Measurements from ENCODE around the gene DDO. TPM values are rescaled to one million over a fixed set of nuclear protein-coding genes. Genes with fewer than 3 reads are reported as not detected.

Gene DDO
- total and polyA plus RNA-seq, 2 of the 8 experiments (the other 6 are each of a cell fraction or from before 2014, with no cell fraction given), result not detected

DNA sequence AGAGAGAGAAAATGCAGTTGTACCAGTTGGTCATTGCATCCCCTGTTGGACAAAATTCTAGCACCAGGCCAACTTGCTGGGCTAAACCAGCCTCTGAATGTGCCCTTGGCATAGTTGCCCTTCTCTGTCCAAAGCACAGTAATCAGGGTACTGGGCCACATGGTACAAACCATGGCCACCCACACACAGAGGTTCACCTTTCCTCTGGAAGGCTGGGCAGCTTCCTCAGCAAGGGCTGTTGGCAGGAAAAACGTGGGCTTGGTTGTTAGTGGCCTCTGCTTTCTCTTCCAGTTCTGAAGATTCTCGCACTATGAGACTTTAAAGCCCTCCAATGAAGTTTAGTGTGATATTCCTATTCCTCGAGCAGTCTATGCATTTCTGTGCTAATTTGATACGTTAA, 706 bp downstream of the DDO start:
- Histone ChIP-seq H3K36me3 (ENCODE audit: control insufficient read depth in 2 of 4, insufficient read depth in 4 of 4, low read length in 3 of 4) (no peaks in the 10 kb centered on the region), H2BK15ac (ENCODE audit: low read length) (no peak overlapping the region), H3K23ac (ENCODE audit: insufficient read length) (no peak overlapping the region), H3K4me2 (ENCODE audit: insufficient read depth in 1 of 2, low read depth in 2 of 2, low read length in 2 of 2) (no peak overlapping the region), H4K91ac (replicated peaks; ENCODE audit: insufficient read length, low read length) (no peak overlapping the region), H2BK20ac (ENCODE audit: low read length) (no peak overlapping the region), H2BK120ac (replicated peaks; ENCODE audit: low read depth, low read length) (no peak overlapping the region), H3K18ac (ENCODE audit: extremely low read depth, low read length) (no peak overlapping the region), H2AFZ (ENCODE audit: low read length) (no peak overlapping the region), H3K4ac (replicated peaks; ENCODE audit: insufficient read length, low read depth, low read length) (no peak overlapping the region), H3K9ac (replicated peaks in 1 of 4; ENCODE audit: extremely low read depth in 1 of 4, low read depth in 3 of 4, low read length in 3 of 4) (no peak overlapping the region), H3K9me3 (ENCODE audit: insufficient read depth in 2 of 2, low read depth in 1 of 2, low read length in 1 of 2) (peaks cover 3 to 9% of the 10 kb centered on the region in 2 experiments; a peak in 2 of 4 replicates), H3K79me1 (ENCODE audit: low read depth, low read length) (no peaks in the 10 kb centered on the region), H3K27ac (ENCODE audit: low read depth, low read length) (no peak overlapping the region), H3K27me3 (replicated peaks in 1 of 4; ENCODE audit: control insufficient read depth in 3 of 4, extremely low read depth in 1 of 4, insufficient read depth in 3 of 4, low read length in 3 of 4) (no peaks in the 10 kb centered on the region; a peak in 1 of 7 replicates), H3K79me2 (ENCODE audit: control insufficient read depth in 1 of 2, insufficient read depth in 2 of 2, low read length in 2 of 2) (no peaks in the 10 kb centered on the region), H3K23me2 (ENCODE audit: low read depth, low read length) (no peaks in the 10 kb centered on the region), H2BK12ac (ENCODE audit: low read depth, low read length) (no peak overlapping the region), H4K20me1 (replicated peaks in 1 of 2; ENCODE audit: control insufficient read depth in 1 of 2, insufficient read depth in 2 of 2, low read length in 2 of 2) (no peaks in the 10 kb centered on the region), H3K56ac (replicated peaks; ENCODE audit: insufficient read length, low read depth, low read length) (no peak overlapping the region), H3K4me3 (ENCODE audit: extremely low read depth in 1 of 4, insufficient read depth in 2 of 4, low read depth in 3 of 4, low read length in 4 of 4) (no peak overlapping the region), H3K14ac (ENCODE audit: insufficient read length) (no peak overlapping the region), H4K8ac (ENCODE audit: extremely low read depth, insufficient read depth, low read length) (no peak overlapping the region), H2BK5ac (ENCODE audit: low read depth, low read length) (no peak overlapping the region), H3K4me1 (replicated peaks in 1 of 4; ENCODE audit: control insufficient read depth in 3 of 4, insufficient read depth in 4 of 4, low read length in 3 of 4) (no peaks in the 10 kb centered on the region), H4K5ac (ENCODE audit: insufficient read length, low read depth, low read length) (no peak overlapping the region), H2AK5ac (ENCODE audit: low read depth, low read length) (no peak overlapping the region)
- DNase-seq (ENCODE audit: low read depth in 1 of 2, low spot score in 2 of 2), result no peak
- no peak for TF ChIP-seq HDAC6 (IDR thresholded peaks at IDR 0.05; ENCODE audit: low read depth, low read length)
- no peak for TF ChIP-seq ATF2 (IDR thresholded peaks at IDR 0.05; ENCODE audit: low read length)
- TF ChIP-seq GABPA (IDR thresholded peaks at IDR 0.05; ENCODE audit: borderline replicate concordance, insufficient read depth, low read length), result no peak
- TF ChIP-seq RBBP5 (IDR thresholded peaks at IDR 0.05; ENCODE audit: borderline replicate concordance, low read depth, low read length), result no peak
- no peak for TF ChIP-seq SIRT6 (IDR thresholded peaks at IDR 0.05; ENCODE audit: low read length)
- no peak for TF ChIP-seq RAD21 (IDR thresholded peaks at IDR 0.05 in 1 of 2, conservative IDR thresholded peaks at IDR 0.05 in 1 of 2; ENCODE audit: low read depth in 2 of 2, low read length in 2 of 2)
- no peak for TF ChIP-seq RNF2 (IDR thresholded peaks at IDR 0.05; ENCODE audit: borderline replicate concordance, low read depth, low read length, missing control alignments, poor library complexity, severe bottlenecking)
- ChIA-PET CTCF (ENCODE audit: partially characterized antibody) (no interaction called here), POLR2A (ENCODE audit: partially characterized antibody) (no interaction called here)
- WGBS, 2 experiments (ENCODE audit: extremely low coverage in 1 of 2, insufficient coverage in 1 of 2, insufficient read length in 1 of 2, insufficient replicate concordance in 2 of 2, low coverage in 1 of 2, low lambda C conversion rate in 2 of 2, missing lambda C conversion rate in 1 of 2), result 91% methylated on average over 4 of the region's 4 CpGs; no CpG with 5 or more reads in 1 of the 2 experiments
- FAIRE-seq, result no peak
